Hematopoietic multipotent progenitor cell treated with erythropoietin and hydrocortisone succinate and interleukin-3 and kit ligand, for 15 days (in vitro differentiated cells): ENCODE data around the gene PIAS1.
"Not testable (repeated sequence)": the region's sequence is repeated elsewhere in the genome, so short reads cannot be mapped to it uniquely, and the experiment has no call there.

Experiments used
- DNase-seq: peaks from one replicate; pipeline ENCODE4 v3.0.0-alpha.2; 2015; ENCODE audit warnings: low spot score

The PIAS1 gene

GRCh38 chr15:68203486-68203885 lies 149.4 kb downstream of the PIAS1 start:
- DNase-seq: no peak

- no peak for DNase-seq
Measured at GRCh38 chr15:68203956-68204355, 149.8 kb downstream of the PIAS1 start.

- DNase-seq: no peak
Measured at GRCh38 chr15:68204361-68204760, 150.2 kb downstream of the PIAS1 start.

- DNase-seq: no peak
Measured at GRCh38 chr15:68204776-68205557, 150.9 kb downstream of the PIAS1 start, which contains the start of gene CALML4. Gene CALML4 (minus strand): TSS chr15:68205332. CDS start chr15:68205247, 85 bp downstream.

GRCh38 chr15:68205558-68205944 lies 151.4 kb downstream of the PIAS1 start:
- DNase-seq: no peak

GRCh38 chr15:68205954-68206539 lies 151.9 kb downstream of the PIAS1 start:
- no peak for DNase-seq

GRCh38 chr15:68206711-68207151 lies 152.6 kb downstream of the PIAS1 start:
- no peak for DNase-seq

- DNase-seq: no peak
Measured at GRCh38 chr15:68207176-68207935, 153.2 kb downstream of the PIAS1 start.

GRCh38 chr15:68208136-68208535 lies 154.0 kb downstream of the PIAS1 start:
- no peak for DNase-seq

GRCh38 chr15:68208636-68209240 lies 154.6 kb downstream of the PIAS1 start:
- DNase-seq: no peak

- no peak for DNase-seq
Measured at GRCh38 chr15:68209272-68209671, 155.2 kb downstream of the PIAS1 start.

GRCh38 chr15:68209735-68210408 lies 155.8 kb downstream of the PIAS1 start:
- no peak for DNase-seq

GRCh38 chr15:68210409-68210756 lies 156.3 kb downstream of the PIAS1 start:
- DNase-seq: no peak

- peak; percentile 45 for DNase-seq
Measured at GRCh38 chr15:68210821-68211655, 156.9 kb downstream of the PIAS1 start.

- DNase-seq: no peak
Measured at GRCh38 chr15:68211656-68212320, 157.7 kb downstream of the PIAS1 start.

- not testable (repeated sequence) for DNase-seq
Measured at GRCh38 chr15:68213491-68213845, 159.4 kb downstream of the PIAS1 start.

GRCh38 chr15:68213991-68214837 lies 160.1 kb downstream of the PIAS1 start:
- DNase-seq: no peak

- no peak for DNase-seq
Measured at GRCh38 chr15:68214838-68215254, 160.7 kb downstream of the PIAS1 start.

- DNase-seq: no peak
Measured at GRCh38 chr15:68217341-68217740, 163.2 kb downstream of the PIAS1 start.

GRCh38 chr15:68218331-68218730 lies 164.2 kb downstream of the PIAS1 start:
- no peak for DNase-seq
